Stimulated activated CD4-positive, alpha-beta T cell treated with anti-CD3 and anti-CD28 coated beads, Interleukin-1b, Interleukin-23, amount 100 ng/mL, for 24 hours (primary cell): Measurements from ENCODE around the gene ZNF521.
"Not testable (repeated sequence)": the region's sequence is repeated elsewhere in the genome, so short reads cannot be mapped to it uniquely, and the experiment has no call there.

ENCODE experiments used
- DNase-seq, 4 experiments: peaks; one replicate each; pipeline ENCODE4 v3.0.0-alpha.2; 2020; ENCODE audit warnings: low read depth in 4 of 4, low spot score in 1 of 4

ZNF521 gene

DNA sequence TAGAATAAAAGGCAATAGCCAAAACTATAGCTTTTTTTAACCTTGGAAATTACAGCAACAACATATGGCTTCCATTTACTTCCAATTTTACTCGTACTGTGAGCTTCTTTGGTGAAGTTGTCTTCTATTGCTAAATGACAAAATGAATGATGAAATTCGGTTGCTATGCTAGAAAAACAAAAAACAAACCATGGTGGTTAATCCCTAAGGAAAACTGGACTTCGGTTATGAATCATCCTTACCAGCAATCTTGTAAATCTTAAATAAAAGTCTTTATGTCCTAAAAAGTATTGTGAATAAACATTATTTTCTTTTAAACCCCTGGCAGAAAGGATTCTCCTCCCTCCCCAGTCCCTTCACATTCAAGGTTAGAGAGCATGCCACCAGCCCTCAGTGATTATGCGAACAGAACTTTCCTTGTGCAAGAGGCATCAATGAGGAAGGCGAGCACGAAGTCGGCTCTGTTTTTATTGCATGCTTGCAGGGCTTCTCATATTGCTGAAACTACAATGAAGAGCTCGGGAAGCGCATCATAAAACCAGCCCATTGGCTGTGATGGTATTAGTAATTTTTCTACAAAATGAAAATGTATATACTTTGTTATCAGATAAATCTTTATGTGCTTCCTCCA lies 62.9 kb downstream of the ZNF521 start:
- no peak for DNase-seq

DNA sequence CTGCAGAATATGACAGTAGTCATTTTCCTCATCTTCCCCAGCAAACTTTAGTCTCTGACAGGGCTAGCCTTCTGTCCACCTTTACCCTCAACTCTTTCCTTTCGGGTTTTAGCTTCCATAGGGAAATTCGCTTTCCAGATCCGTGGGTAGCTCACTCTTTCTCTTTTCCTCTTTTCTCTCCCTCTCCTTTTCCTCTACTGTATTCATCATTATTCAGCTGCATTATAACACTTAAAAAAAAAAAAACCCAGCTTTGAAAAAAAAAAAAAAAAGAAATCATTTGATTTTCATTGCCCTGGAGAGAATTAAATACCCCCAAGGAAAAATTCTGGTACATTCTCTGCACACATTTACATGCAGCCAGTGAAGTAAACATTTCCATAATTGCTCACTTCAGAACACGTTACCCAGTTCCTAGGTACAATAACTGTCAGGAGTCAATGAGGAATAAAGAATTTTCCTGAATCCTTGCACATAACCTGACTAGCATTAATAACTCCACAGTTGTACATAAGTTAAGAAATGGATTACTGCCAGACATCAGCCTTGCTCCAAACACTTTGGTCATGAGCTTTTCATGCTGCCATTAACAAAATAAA lies 63.5 kb downstream of the ZNF521 start:
- no peak for DNase-seq

DNA sequence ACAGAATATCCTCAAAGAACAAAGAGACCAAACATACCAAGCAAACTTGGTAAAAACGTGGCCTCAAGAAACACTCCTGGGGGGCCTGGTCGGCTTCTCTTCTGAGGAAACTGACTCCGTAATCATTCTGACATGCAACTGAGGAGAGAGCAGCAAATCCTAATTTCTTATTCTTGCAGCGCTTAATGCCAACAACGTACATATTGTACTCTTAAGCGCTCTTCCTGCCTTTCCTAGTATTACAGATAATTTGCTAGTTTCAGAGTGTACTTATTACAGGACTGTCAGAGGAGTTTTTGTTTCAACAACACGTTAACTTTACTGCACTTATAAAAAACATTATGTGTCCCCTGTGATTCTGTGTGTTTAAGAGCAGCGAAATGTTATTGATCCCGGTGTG lies 64.9 kb downstream of the ZNF521 start:
- DNase-seq = no peak

DNA sequence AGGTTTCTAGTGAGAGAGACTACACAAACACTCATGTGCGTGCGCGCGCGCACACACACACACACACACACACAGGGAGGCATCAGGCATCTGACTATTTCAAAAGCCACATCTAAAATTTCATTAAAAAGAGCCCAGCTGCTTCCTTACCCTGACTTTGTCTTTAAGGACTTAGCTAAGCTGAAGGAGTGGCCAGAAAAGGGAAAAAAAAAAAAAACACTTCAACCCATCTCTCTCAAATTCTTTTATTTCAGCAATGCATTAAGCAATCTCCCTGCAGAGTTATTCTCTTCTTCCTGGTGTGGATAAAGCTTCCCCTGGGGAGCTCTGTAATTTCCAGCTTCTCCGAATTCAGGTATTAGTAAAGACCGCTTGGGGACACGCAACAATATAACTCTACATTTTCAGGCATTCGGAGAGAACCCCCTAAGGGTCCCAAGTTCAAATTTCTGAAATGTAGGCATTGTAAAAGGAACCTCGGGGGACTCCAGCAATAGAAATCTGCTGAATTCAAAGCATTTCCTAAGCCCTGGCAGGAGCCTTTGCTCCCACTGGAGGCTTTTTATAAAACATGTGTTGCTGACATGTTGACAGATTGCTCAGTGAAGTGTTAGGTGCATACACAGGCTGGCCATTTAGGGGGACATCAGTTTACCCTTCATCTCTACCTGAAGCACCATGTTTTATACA lies 67.0 kb downstream of the ZNF521 start:
- no peak for DNase-seq

DNA sequence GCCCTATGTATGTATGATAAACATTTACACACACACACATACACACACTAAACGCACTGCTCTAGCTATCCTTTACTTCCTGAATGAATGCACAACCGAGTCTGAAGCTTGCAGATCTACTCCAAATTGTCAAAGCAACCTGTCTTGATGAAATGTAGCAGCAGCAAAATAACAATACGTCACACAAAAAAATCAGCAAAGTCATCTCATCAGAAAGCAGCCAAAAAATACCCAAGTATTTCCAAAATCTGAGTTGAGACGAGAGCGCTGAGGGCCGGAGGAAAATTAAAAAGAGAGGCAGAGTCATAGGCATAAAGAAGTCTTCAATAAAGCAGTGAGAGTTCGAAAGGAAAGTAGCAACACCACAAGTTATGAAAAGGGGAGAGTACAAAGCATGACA lies 67.7 kb downstream of the ZNF521 start:
- DNase-seq = no peak

DNA sequence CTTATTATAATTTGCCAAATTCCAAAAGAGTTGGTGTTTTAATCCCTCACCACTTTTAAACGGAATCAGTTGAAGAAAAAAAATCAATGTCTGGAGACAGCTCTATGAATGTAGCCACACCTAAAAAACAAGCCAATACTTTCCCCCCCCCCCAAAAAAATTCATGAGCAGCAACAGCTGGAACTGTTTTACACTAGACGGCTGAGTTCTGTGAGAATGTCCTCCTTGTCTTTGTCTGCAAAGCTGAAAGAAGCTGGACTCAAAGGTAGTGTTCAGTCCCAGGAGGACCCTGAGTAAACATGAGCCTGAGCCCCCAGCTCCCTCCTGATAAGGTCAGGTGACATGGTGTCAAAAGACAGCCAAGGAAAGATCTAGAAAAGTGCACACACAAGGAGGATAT lies 68.2 kb downstream of the ZNF521 start:
- DNase-seq = no peak

DNA sequence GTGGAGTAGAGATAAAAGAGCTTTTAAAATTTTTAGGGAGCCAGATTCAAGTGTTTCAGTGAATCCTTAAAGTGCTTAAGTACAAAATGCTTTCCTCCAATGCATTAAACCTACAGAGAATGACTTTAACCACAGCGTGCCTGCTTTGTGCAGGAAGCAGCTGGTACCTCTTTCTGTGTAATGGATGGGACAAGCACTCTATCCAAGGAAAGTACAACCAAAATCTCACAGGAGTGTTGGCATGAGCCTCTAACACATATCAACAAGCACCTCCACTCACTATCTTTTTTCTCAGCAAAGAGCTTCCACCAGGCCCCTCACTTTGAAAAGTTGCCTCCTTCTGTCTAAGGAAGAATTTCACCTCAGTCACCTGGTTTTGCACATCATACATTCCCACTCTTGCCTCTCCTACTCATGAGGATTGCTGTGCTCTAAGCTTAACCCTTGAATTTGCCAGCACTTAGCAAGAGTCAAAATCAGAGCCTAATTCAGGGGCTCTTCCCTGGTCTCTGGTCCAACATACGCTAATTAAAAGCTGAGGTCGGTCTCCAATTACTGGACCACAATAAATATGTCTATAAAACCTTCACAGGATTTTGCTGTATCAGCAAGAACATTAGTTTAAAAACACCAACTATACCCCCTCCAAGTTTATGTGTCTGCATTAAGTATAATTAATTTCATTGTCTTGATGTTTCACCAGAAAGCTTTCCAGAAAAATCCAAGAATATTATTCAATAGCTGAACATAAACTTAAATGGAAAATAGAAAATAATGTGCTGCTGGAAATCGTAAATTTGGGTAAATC lies 68.9 kb downstream of the ZNF521 start:
- DNase-seq = no peak

DNA sequence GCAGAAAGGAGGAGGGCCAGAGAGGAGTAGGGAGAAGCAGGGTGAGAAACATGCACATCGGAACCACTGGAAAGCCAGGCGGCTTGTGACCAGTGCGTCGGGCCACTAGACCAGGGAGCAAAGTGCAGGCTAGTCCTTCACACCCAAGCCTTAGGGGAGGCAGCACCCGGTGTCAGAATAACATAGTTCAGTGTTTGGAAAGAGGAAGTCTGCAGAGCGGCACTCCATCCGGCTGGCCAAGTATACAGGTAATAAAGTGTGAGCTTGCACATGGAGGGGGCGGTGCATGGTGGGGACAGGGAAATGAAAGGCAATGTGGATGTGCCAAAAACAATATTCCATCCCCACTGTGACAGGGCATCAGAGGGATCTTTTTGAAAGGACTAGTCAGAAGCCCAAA lies 69.7 kb downstream of the ZNF521 start:
- no peak for DNase-seq

DNA sequence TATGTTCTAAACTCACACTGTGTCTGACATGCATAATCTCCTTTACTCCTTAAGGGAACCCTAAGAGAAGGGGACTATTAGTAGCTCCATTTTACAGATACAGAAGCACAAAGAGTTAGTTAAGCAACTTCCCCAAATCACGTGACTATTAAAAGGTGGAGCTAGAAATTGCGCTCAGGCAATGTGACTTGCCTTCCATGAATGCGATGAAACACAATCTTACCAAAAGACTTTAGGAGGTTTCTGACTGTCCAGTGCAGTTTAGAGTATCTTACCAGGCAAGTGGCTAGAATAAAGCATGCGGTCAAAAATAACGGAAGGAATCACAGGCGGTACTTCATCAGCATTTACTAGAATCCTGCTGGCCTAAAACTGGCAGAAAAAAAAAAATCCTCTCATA lies 70.4 kb downstream of the ZNF521 start:
- no peak for DNase-seq

DNA sequence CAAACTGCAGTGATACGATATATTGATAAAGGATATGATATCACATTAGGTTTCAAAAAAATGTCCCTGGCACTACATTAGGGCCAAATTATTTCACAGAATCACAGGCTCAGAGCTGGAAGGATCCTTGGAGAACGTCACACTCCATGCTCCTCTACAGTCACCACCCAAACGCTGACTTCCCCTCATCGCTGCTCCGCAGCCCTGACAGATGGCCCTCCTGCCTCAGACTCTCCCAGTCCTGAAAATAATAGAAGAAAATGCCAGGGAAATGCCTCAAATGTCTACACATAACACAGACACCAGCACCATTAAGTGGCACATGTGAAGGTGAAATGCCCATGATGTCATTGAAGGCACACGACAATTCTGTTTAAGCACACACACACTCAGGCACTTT lies 72.0 kb downstream of the ZNF521 start:
- DNase-seq = no peak

DNA sequence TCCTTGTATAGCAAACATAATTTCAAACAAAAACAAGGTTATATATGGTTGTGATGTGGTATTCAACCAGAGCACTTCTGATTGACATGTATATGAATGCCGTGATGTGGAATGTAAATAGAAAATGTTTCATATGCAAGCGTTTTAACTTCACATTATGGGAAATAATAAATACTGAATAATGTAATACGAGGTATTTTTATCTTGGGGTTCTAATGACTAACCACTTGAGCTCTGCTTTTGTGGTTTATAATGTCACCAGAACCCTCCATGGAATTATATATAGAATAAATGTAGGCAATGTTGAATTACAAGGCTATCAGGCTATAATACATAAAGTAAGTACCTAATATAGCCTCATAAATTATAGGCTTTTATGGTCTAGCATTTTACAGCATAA lies 72.4 kb downstream of the ZNF521 start:
- no peak for DNase-seq

DNA sequence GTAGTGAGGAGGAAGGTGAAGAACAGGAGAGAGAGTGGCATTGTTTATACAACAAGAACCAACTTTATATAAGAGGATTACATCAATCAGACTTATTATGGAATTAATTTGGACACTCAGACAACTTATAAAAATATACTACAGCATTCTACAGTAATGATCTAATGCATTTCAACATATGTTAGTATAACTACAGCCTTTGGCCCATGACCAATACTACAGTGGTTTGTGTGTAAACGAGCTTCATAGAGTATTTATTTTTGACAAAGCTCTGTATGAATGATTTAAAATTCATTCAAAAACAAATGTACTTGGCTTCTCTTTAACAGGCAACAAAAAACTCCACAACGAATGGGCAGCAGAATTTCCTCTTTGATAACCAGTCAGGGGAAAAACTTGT lies 72.8 kb downstream of the ZNF521 start:
- DNase-seq = no peak

DNA sequence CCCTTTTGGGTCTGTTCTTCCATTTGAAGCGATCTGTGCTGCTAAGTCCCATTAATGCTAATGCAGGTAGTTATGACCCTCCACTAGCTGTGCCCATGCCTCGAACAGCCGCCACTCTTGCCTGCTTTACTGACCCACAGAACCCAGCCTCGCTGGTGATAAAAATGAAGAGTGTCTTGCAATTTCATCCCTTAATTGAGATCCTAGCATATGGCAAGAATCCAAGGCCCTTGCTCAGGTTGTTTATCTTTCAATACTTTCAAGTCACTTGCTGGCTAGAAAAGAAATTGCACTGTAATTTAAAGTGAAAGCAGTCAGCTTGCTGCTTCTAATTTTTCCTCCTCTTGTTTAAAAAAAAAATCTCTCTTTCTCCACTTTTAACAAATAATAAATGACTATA lies 73.6 kb downstream of the ZNF521 start:
- DNase-seq = no peak

DNA sequence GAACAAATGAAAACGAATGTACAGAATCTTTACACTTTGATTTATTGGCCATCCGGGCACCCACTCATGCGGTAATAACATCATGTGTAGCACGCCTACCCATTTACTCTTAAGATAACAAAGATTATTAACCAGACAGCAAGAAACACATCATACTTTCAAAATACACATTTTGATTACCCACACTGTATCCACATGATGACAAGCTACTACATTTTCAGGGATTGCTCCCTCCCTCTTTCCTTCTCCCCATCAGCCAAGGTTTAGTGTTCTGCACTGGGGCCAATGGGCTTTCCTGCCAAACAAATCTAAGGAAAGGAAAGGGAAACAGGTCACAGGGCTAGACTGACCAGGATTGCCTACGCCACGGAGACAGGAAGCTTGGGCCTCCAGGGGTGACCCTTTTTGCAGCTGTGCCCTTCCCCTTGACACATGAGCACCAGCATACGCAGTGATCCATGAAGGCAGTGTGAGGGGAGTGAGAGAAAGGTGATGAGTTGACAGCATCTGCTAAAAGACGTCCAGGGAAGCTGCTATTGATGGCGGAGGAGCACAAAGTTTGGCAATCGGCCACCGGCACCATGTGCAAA lies 76.5 kb downstream of the ZNF521 start:
- DNase-seq = no peak

DNA sequence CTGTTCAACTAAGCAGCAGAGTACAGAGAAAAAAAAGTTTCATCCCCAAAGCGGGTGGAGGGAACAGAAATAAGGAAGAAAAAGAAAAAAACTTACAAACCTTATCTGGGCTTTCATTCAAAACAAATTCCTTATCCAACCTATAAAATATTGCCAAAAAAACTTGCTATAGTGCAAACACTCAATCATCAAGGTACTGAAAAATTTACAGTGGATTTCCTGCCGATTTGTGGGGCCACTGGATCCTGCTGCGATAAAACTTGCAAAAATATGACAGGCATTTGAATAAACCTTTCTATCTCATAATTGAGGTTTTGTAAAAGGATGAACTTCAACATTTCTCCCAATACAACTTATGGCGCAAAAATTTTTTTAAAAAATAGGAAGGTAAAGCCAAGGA lies 77.0 kb downstream of the ZNF521 start:
- no peak for DNase-seq

DNA sequence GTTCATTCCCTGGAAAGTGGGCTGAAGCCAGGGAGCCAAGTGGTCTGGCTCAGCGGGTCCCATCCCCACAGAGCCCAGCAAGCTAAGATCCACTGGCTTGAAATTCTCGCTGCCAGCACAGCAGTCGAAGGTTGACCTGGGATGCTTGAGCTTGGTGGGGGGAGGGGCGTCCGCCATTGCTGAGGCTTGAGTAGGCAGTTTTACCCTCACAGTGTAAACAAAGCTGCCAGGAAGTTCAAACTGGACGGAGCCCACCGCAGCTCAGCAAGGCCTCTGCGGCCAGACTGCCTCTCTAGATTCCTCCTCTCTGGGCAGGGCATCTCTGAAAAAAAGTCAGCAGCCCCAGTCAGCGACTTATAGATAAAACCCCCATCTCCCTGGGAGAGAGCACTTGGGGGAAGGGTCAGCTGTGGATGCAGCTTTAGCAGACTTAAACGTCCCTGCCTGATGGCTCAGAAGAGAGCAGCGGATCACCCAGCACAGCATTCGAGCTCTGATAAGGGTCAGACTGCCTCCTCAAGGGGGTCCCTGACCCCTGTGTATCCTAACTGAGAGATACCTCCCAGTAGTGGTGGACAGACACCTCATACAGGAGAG lies 84.9 kb downstream of the ZNF521 start:
- not testable (repeated sequence) for DNase-seq

DNA sequence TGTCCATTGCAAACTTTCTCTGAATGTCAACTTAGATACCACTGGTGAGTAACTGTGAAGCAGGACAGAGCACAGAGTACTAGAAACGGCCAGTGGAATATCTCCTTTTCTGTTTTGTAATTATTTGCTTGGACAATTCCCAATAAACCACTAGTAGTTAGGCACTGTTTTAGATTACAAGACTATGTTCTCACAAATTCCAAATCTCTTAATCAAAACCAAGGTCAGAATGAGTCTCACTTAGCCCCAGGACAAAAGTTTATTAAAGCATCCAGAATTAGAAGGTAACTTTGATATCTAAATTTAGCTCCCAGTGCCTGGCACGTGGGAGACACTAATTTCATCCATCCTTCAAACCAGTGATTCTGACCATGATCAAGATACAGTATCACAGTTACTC lies 89.0 kb downstream of the ZNF521 start:
- DNase-seq = no peak

DNA sequence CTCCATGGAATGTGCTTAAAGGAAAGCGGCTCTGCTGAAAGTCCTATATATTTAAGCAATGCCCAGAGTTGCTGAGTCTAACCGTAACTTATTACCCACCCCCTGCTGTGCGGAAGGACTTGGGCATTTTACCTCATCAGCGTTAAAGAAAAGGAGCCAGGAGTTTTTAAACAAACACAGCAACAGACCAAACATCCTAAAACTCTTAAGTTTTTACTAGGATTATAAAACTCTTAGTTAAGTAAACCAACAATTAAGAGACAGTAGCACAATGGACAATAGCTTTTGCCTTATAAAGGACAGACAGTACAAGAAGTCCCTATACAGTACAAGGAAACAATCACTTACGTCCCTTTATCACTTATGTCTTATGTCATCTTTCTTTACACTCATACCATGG lies 90.2 kb downstream of the ZNF521 start:
- DNase-seq = no peak

DNA sequence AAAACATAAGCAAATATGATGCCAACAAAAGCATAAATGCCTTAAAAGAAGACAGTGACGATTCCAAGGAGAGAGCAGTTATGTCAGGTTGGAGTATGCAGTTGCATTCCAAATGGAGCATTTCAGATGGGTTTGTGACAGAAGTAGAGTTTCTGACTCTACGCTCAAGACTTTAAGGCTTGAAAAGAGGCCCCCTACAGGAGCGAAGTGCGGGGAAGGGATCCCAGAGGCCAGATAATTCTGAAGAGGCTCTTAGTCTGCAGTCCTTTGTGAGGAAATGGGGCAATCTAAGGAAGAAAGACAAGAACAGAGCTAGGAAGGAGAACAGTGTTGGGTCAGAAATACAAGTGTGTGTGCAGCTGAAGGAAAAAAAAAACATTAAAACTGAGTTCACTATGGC lies 95.5 kb downstream of the ZNF521 start:
- no peak for DNase-seq

DNA sequence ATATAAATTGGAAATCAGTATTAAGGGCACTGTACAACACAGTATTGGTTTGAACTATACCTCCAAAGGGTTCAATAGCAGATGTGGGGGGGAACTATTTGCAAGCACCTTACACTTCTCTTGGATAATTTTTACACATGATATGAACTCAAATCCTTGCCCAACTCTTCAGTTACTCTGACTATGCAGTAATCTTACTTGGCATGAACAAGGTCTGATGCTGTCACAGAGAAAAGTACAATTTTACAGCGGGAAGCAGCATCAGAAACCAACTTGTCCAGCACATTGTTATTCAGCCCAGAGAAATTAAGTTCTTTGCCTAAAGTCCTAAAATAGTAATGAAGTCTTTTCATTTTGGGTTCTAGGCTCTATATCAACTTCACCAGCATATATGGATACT lies 98.2 kb downstream of the ZNF521 start:
- no peak for DNase-seq

DNA sequence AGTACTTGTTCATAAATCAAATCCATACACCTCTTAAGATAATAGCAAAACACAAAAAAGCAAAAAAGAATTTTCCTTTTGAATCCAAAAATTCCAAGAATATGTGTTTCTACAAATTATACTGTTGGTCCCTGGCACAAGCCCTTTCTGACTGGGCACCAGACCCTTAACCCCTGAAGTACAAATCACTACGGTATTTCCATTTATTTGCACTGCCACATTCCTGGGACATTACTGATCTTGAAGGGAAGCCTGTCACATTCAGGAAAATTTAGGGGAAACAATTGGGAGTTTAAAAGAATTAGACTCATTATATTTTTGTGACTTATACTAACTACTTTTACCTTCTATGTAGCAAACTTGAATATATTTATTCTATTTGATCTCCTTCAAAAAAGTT lies 98.8 kb downstream of the ZNF521 start:
- DNase-seq = no peak
